Adrenal gland (tissue), 12 donors: ENCODE results near the gene MROH7. TPM values are rescaled to one million over a fixed set of nuclear protein-coding genes. Genes with fewer than 3 reads are reported as not detected.

ENCODE experiments used
- DNase-seq, 7 donors: peaks; one replicate each; pipeline ENCODE4 v3.0.0-alpha.2; 2019 to 2020
- H3K27ac ChIP-seq, 5 donors: fragments of 200-600 bp; sonication (generic) in 4 of 5; 1 replicate in 3 of 5; 2 replicates in 2 of 5; pipeline versions ENCODE4 v1.5.1 to v1.8.0; 2016 to 2020; ENCODE audit warnings: mild to moderate bottlenecking in 1 of 5
- H3K27me3 ChIP-seq: fragments of 200-600 bp; 2 replicates; pipeline ENCODE4 v1.8.0; 2021
- H3K36me3 ChIP-seq, 2 donors: fragments of 200-600 bp; replicated peaks in 1 of 2; 1 replicate in 1 of 2; 2 replicates in 1 of 2; pipeline versions ENCODE4 v1.5.1 to v1.8.0; 2018 to 2022
- H3K4me1 ChIP-seq, 2 donors: fragments of 200-600 bp; replicated peaks in 1 of 2; 1 replicate in 1 of 2; 2 replicates in 1 of 2; pipeline versions ENCODE4 v1.5.1 to v1.8.0; 2018 to 2021
- H3K4me3 ChIP-seq, 4 donors: fragments of 200-600 bp; sonication (generic) in 3 of 4; one replicate each; pipeline ENCODE4 v1.5.1; 2016 to 2018
- H3K9me3 ChIP-seq, 3 donors: fragments of 200-600 bp; sonication (generic) in 1 of 3; replicated peaks in 1 of 3; 1 replicate in 2 of 3; 2 replicates in 1 of 3; pipeline versions ENCODE4 v1.5.1 to v1.8.0; 2016 to 2021
- CTCF ChIP-seq, 6 experiments: fragments of 450-650 bp in 4 of 6; fragments of 200-600 bp in 2 of 6; sonication (generic) in 1 of 6; IDR thresholded peaks; 1 replicate in 5 of 6; 2 replicates in 1 of 6; pipeline versions ENCODE4 v1.5.1 to v1.8.0; 2016 to 2021; ENCODE audit warnings: antibody characterized with exemption in 6 of 6, mild to moderate bottlenecking in 2 of 6, moderate library complexity in 1 of 6
- POLR2A ChIP-seq, 2 donors: fragments of 450-650 bp; IDR thresholded peaks; one replicate each; pipeline ENCODE4 v1.6.1; 2017; ENCODE audit warnings: antibody characterized with exemption in 2 of 2, mild to moderate bottlenecking in 2 of 2, moderate library complexity in 1 of 2
- WGBS, 4 donors: extraction: QIAGEN DNeasy Blood & Tissue Kit in 2 of 4; methylation state at CpG; one replicate each; pipeline versions ENCODE4 v1.1.5 to v1.1.7; 2013 to 2017; 5-methylcytosine and 5-hydroxymethylcytosine counted together
- intact Hi-C, 2 donors: fragments of 100-400 bp; cut with DNase I; formaldehyde crosslinking; loops; one replicate each; pipeline versions ENCODE4 v1.14.1 to v1.15.0; 2022 to 2023
- polyA plus RNA-seq, 3 donors: library from polyadenylated mRNA; stranded (reverse); fragments of 200-250 nt in 2 of 3; fragments of 350-450 nt in 1 of 3; fragmentation: Illumina TruSeq in 1 of 3; extraction: RNeasy Lipid Tissue Mini Kit (QIAGEN cat#74804) in 1 of 3; gene quantifications; one replicate each; pipeline ENCODE4 v1.2.3, GENCODE V29; 2013 to 2014
- total RNA-seq, 9 donors: library from RNA; depleted of rRNA in 4 of 9; stranded (reverse); fragments of >200 nt in 4 of 9; fragments of 120-200 nt in 1 of 9; fragmentation: NEBNext Ultra II Directional in 1 of 9; extraction: Animal tissue kit (Norgen Biotek cat#: 25700) in 1 of 9; gene quantifications; one replicate each; pipeline versions ENCODE4 v1.1.0 to v1.2.4, GENCODE V29; 2013 to 2023
- donor health status: healthy with polysubstance abuse.
- donor health status: Bipolar disorder and iron deficiency.
- donor health status: DM: yes; HTN: yes; CAD: no.
- donor health status: DM: no; HTN: no; CAD: no.
- donor health status: DM: no; HTN: no; CAD: no.
- donor health status: DM: yes; HTN: yes; CAD: no.

The MROH7 gene
- total and polyA plus RNA-seq, 12 donors: 0.62 to 13.0 (median 2.1) TPM

GRCh38 chr1:54714881-54715492 is 73.4 kb downstream of the MROH7 start:
- H3K36me3 ChIP-seq: peaks cover 0 to 19% of the 10 kb centered on the region in 2 donors
- TF ChIP-seq CTCF (IDR thresholded peaks at IDR 0.05) (no peak), POLR2A (IDR thresholded peaks at IDR 0.05) (no peak)
- intact Hi-C loops: no loop called here
- H3K27me3 ChIP-seq: no peaks in the 10 kb centered on the region
- H3K27ac ChIP-seq: peak overlapping the region in 3 of 5 donors; percentile 38 to 84 (median 75)
- WGBS, 4 donors: 82 to 96% (median 92%) methylated on average over 7 of the region's 7 CpGs
- no peak for DNase-seq
- peaks cover 7 to 23% of the 10 kb centered on the region in 2 donors for H3K4me1 ChIP-seq
- H3K9me3 ChIP-seq: no peaks in the 10 kb centered on the region
- H3K4me3 ChIP-seq: peak overlapping the region in 2 of 4 donors; percentile 52 to 76

GRCh38 chr1:54715493-54716298 is 74.1 kb downstream of the MROH7 start, which contains the start of gene TTC4:
Gene TTC4 (plus strand): TSS chr1:54715861. CDS start chr1:54715909, 48 bp downstream.
- TF ChIP-seq CTCF (IDR thresholded peaks at IDR 0.05) (peak in 1 of 6 experiments; percentile 3), POLR2A (IDR thresholded peaks at IDR 0.05) (peak; percentile 29 to 58)
- Histone ChIP-seq H3K9me3 (no peaks in the 10 kb centered on the region), H3K4me3 (peak within 1 kb of the TSS in 3 of 4 donors; percentile 39 to 76 (median 52)), H3K4me1 (peaks cover 7 to 23% of the 10 kb centered on the region in 2 donors), H3K27me3 (no peaks in the 10 kb centered on the region), H3K36me3 (peaks cover 0 to 21% of the 10 kb centered on the region in 2 donors), H3K27ac (peak within 1 kb of the TSS in 4 of 5 donors; percentile 31 to 84 (median 56))
- 0 to 6% (median 2%) methylated on average over 16 to 51 of the region's 51 CpGs for WGBS, 4 donors
- peak; percentile 75 to 85 (median 81) for DNase-seq
- intact Hi-C loops: no loop called here

GRCh38 chr1:54716299-54717047 is 74.9 kb downstream of the MROH7 start:
- H3K36me3 ChIP-seq: peaks cover 0 to 29% of the 10 kb centered on the region in 2 donors
- peak overlapping the region in 3 of 4 donors; percentile 39 to 76 (median 52) for H3K4me3 ChIP-seq
- H3K27me3 ChIP-seq: no peaks in the 10 kb centered on the region
- H3K27ac ChIP-seq: peak overlapping the region in 3 of 5 donors; percentile 38 to 84 (median 75)
- WGBS, 4 donors: 37 to 40% (median 39%) methylated on average over 8 of the region's 8 CpGs
- no peak for TF ChIP-seq POLR2A (IDR thresholded peaks at IDR 0.05)
- no peak for TF ChIP-seq CTCF (IDR thresholded peaks at IDR 0.05)
- DNase-seq: no peak
- intact Hi-C loops: no loop called here
- H3K4me1 ChIP-seq: peaks cover 7 to 23% of the 10 kb centered on the region in 2 donors
- H3K9me3 ChIP-seq: no peaks in the 10 kb centered on the region

GRCh38 chr1:54721719-54722118 is 80.1 kb downstream of the MROH7 start:
- intact Hi-C loops: no loop called here
- Histone ChIP-seq H3K4me3 (no peak overlapping the region), H3K27me3 (no peaks in the 10 kb centered on the region), H3K9me3 (no peaks in the 10 kb centered on the region), H3K4me1 (peaks cover 1 to 9% of the 10 kb centered on the region in 2 donors), H3K36me3 (peaks cover 0 to 55% of the 10 kb centered on the region in 2 donors), H3K27ac (no peak overlapping the region)
- no peak for DNase-seq
- TF ChIP-seq CTCF (IDR thresholded peaks at IDR 0.05) (no peak), POLR2A (IDR thresholded peaks at IDR 0.05) (no peak)
